Coronary artery (tissue), 2 donors: ENCODE measurements around the gene SLC29A3.

ENCODE experiments used
- DNase-seq: peaks from one replicate; pipeline ENCODE4 v3.0.0-alpha.2; 2017; ENCODE audit warnings: low spot score
- H3K27ac ChIP-seq, 2 donors: fragments of 200-600 bp; sonication (generic); one replicate each; pipeline ENCODE4 v1.5.1; 2016 to 2019
- H3K4me3 ChIP-seq: fragments of 200-600 bp; sonication (generic); 2 replicates; pipeline ENCODE4 v1.5.1; 2016; ENCODE audit warnings: mild to moderate bottlenecking, moderate library complexity
- TF ChIP-seq, protein P1 (sequence below): fragments of 200-600 bp; sonication (generic); IDR thresholded peaks from one replicate; pipeline ENCODE4 v1.5.1; 2019; ENCODE audit warnings: antibody characterized with exemption

SLC29A3 gene

DNA sequence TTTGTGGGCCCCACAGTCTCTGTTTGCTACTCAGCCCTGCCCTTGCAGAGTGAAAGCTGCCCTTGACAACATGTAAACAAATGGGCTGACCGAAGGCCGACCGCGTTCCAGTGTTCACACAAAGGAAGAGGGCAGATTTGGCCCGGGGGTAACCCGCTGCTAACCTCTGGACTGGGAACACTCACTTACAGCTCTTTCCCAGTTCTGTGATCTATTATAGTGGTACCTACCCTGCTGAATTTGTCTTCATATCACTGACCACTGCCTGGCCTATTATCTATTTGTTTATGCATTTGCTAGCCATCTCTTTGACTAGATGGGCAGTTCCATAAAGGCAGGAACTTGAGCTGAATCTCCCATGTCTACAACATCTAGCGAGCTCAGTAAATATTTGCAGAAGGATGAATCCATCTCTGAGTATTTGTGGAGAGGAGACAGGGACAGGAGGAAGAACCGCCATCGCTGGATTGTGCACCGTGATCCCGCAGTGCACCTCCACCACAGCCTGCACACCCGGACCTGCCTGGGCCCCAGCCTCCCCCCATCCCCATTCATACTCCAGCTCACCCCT is 15.2 kb downstream of the SLC29A3 start:
- no peak overlapping the region for H3K4me3 ChIP-seq
- no peak for DNase-seq
- TF ChIP-seq, protein P1, sequence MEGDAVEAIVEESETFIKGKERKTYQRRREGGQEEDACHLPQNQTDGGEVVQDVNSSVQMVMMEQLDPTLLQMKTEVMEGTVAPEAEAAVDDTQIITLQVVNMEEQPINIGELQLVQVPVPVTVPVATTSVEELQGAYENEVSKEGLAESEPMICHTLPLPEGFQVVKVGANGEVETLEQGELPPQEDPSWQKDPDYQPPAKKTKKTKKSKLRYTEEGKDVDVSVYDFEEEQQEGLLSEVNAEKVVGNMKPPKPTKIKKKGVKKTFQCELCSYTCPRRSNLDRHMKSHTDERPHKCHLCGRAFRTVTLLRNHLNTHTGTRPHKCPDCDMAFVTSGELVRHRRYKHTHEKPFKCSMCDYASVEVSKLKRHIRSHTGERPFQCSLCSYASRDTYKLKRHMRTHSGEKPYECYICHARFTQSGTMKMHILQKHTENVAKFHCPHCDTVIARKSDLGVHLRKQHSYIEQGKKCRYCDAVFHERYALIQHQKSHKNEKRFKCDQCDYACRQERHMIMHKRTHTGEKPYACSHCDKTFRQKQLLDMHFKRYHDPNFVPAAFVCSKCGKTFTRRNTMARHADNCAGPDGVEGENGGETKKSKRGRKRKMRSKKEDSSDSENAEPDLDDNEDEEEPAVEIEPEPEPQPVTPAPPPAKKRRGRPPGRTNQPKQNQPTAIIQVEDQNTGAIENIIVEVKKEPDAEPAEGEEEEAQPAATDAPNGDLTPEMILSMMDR: no peak
- no peak overlapping the region for H3K27ac ChIP-seq

DNA sequence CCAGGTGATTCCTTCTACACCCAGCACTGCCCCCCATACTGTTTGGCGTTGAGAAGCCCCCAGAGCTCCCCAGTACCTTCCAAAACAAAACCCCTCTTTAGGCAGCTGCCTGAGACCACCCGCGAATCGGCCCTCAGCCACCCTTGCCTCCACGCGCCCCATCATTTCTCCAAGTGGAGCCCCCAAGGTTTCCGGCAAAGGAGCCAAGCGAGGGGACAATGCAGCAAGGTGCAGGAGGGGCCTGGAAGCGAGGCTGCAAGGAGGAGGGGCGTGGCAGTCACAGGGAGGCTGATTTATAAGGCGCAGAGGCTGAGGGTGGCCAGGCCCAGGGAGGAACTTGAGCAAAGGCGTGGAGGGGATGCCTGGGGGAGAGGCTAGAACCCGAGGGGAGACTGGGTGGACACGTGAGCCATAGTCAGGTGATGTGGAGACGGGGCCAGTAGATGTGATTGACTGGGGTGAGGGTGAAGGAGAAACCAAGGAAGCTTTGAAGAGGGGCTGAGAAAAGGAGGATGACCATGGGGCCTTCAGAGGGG is 16.2 kb downstream of the SLC29A3 start:
- no peak overlapping the region for H3K4me3 ChIP-seq
- no peak overlapping the region for H3K27ac ChIP-seq
- DNase-seq: no peak
- TF ChIP-seq, protein P1: no peak

DNA sequence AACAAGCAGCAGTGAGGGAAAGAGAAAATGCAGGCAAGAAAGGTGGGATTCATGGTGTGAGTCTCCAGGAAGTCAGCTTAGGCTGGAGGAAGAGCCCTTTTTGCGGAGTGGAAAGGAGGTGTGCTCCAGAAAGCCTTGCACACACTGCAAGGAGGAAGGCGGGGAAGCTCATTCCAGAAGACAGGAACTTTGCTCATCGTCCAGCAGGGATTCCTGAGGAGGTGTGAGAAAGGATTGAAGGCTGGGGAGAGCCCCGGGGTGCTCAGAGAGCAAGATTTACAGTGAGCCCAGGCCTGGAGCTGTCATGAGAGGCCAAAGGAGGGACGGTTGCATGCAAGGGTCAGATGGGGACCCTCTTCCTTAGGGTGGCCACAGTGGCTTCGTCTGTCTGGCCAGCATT is 17.6 kb downstream of the SLC29A3 start:
- H3K4me3 ChIP-seq: no peak overlapping the region

DNA sequence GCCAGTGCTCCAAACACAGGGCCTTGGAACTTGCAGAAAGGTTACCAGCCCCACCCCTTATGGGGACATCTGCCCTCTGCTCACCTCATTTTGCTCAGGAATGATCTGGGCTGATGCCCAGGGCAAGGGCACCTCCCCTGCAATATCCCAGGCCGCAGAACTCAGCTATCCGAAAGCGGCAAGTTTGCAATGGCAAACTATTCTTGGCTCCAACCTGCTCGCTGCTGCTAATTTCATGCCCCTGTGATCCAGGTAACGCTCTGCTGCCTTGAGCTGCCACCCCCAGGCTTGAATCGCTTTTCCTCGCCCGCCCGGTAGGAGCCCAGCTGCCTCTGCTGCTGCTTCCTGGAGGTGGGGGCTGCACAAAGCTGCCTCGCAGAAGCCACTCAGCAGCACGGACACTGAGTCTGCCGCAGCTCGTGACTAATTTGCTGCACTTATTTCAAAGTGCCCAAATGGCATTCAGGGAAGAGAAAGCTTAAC is 18.2 kb downstream of the SLC29A3 start:
- TF ChIP-seq, protein P1: no peak
- no peak for DNase-seq
- H3K4me3 ChIP-seq: no peak overlapping the region
- no peak overlapping the region for H3K27ac ChIP-seq

More for the DNA sequence above, 17.6 kb downstream of the SLC29A3 start:
- no peak for DNase-seq
- H3K27ac ChIP-seq: no peak overlapping the region
- TF ChIP-seq, protein P1: no peak

DNA sequence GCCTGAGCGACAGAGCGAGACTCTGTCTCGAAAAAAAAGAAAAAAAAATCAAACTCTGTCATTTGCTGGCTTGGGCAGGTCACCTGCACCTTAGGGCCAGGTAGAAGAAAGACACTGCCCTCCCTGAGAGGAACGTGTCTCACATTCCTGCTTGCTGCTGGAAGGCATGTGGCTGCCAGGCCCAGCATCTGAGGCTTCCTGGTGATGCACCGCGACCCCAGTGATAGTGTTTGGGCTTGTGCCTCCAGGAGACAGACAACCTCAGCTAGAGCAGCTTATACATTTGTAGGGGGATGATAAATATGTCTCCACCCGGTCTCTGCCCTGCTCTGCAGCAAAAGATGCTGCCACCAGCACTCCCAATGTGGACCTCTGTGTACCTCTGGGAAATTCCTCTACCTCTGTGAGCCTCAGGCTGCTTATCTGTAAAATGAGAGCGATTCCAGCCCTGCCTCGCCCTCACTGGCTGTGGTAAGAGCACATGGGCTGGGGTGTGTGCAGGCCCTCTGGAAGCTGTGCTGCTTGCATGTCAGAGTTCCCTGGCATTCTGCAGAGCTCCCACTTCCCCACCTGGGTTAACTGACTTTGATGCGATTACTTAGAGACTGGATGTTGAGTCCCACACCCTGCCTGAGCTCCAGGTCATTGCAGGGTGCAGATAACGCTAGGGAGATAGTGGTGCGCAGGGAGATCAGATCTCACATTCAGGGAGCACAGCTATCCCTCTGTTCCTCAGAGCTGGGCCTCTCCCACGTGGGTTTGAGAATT is 19.9 kb downstream of the SLC29A3 start:
- Histone ChIP-seq H3K4me3 (no peak overlapping the region), H3K27ac (no peak overlapping the region)
- DNase-seq: no peak
- TF ChIP-seq, protein P1: no peak

DNA sequence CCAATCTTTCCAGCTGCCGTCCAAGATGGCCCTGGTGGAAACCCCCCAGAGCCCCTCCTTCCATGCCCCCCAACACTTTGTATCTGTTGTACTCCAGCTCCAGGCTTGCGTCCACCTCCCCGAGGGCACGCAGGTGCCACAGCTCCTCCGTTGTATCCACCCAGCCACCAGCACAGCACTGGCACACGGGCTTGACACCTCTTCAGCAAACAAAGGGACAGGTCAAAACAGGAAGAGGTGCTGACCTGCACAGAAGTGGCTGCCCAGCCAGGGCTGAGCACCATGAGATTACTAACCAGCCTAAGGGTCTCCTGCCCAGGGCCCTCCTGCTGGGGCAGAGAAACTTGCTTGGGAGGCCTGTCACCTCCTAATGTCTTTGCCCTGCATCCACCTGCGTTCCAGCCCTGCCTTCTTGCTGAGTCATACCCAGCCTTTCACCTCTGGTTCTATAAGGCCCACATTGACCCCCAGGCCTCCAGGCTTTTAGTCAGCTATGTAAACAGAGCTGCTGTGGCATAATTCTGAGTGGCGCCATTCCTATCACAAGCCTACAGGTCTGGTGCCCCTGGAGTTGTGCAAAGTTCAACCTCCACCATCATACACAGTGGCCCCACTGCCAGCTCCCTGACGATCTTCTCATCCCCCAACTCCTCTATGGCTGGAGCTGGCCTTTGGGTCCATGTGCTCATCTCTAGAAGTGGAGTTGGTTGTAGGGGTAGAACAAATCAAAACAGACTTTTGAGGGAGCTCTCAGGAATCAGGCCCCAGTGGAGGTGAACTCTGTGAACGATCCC is 20.9 kb downstream of the SLC29A3 start:
- TF ChIP-seq, protein P1: no peak
- Histone ChIP-seq H3K4me3 (no peak overlapping the region), H3K27ac (no peak overlapping the region)
- DNase-seq: no peak
